Epithelial cell of proximal tubule (primary cell): ENCODE data around the gene PPP1R1B. TPM values are rescaled to one million over a fixed set of nuclear protein-coding genes. Genes with fewer than 3 reads are reported as not detected.

ENCODE experiments used
- DNase-seq: peaks from one replicate; pipeline ENCODE4 v3.0.0-alpha.2; 2011; ENCODE audit warnings: low read depth
- H3K4me3 ChIP-seq: 2 replicates; pipeline ENCODE4 v1.5.1; 2011; ENCODE audit warnings: low read depth, mild to moderate bottlenecking, low read length
- CTCF ChIP-seq: conservative IDR thresholded peaks from 2 replicates; pipeline ENCODE4 v1.5.1; 2012; ENCODE audit warnings: low read depth, mild to moderate bottlenecking, low read length
- total RNA-seq: library from RNA; depleted of rRNA; stranded (reverse); fragments of >200 nt; gene quantifications from 2 replicates; pipeline ENCODE4 v1.2.3, GENCODE V29; 2015

The PPP1R1B gene
- total RNA-seq, 1 donor from 2014 or later = not detected

- peak; percentile 74 for TF ChIP-seq CTCF
- no peak for DNase-seq
- H3K4me3 ChIP-seq = no peak overlapping the region
Measured at GRCh38 chr17:39634384-39634871, 7.7 kb downstream of the PPP1R1B start.

GRCh38 chr17:39635614-39636176 is 8.9 kb downstream of the PPP1R1B start:
- TF ChIP-seq CTCF = no peak
- no peak overlapping the region for H3K4me3 ChIP-seq
- DNase-seq = no peak

GRCh38 chr17:39636587-39636926 is 9.8 kb downstream of the PPP1R1B start:
- no peak for TF ChIP-seq CTCF
- peak overlapping the region; percentile 98 for H3K4me3 ChIP-seq
- DNase-seq = no peak

- no peak for TF ChIP-seq CTCF
- DNase-seq = no peak
- peak within 1 kb of the TSS; percentile 98 for H3K4me3 ChIP-seq
Measured at GRCh38 chr17:39636927-39637736, 10.4 kb downstream of the PPP1R1B start, which contains the start of gene STARD3. Gene STARD3 (plus strand): TSS chr17:39637144. CDS start chr17:39653532, 16,388 bp downstream.

- H3K4me3 ChIP-seq = peak overlapping the region; percentile 98
- no peak for TF ChIP-seq CTCF
- no peak for DNase-seq
Measured at GRCh38 chr17:39638317-39638716, 11.6 kb downstream of the PPP1R1B start.

- TF ChIP-seq CTCF = no peak
- DNase-seq = no peak
- H3K4me3 ChIP-seq = no peak overlapping the region
Measured at GRCh38 chr17:39639043-39639442, 12.3 kb downstream of the PPP1R1B start.
